GM19397 (cell line): Measurements from ENCODE around the gene TPBGL.

Experiments
- ATAC-seq: cut with Tn5 transposase; IDR thresholded peaks from one replicate; pipeline ENCODE4 v1.9.1; 2021; ENCODE audit warnings: mild to moderate bottlenecking, moderate library complexity; ENCODE audit not compliant: unreplicated experiment

Gene TPBGL

GRCh38 chr11:75208446-75208845 lies 32.1 kb upstream of the TPBGL start:
- no peak for ATAC-seq

GRCh38 chr11:75212411-75212810 lies 28.2 kb upstream of the TPBGL start:
- no peak for ATAC-seq

GRCh38 chr11:75214411-75214821 lies 26.2 kb upstream of the TPBGL start:
- no peak for ATAC-seq

- ATAC-seq: no peak
Measured at GRCh38 chr11:75214843-75215242, 25.7 kb upstream of the TPBGL start.

- ATAC-seq: no peak
Measured at GRCh38 chr11:75219869-75220268, 20.7 kb upstream of the TPBGL start.

- ATAC-seq: no peak
Measured at GRCh38 chr11:75223954-75224643, 16.5 kb upstream of the TPBGL start.

- no peak for ATAC-seq
Measured at GRCh38 chr11:75225794-75226193, 14.8 kb upstream of the TPBGL start.

GRCh38 chr11:75229466-75229865 lies 11.1 kb upstream of the TPBGL start:
- no peak for ATAC-seq

GRCh38 chr11:75230621-75231020 lies 10.0 kb upstream of the TPBGL start:
- ATAC-seq: no peak

- ATAC-seq: no peak
Measured at GRCh38 chr11:75233754-75234172, 6.8 kb upstream of the TPBGL start.

- ATAC-seq: no peak
Measured at GRCh38 chr11:75236062-75236461, 4.5 kb upstream of the TPBGL start.

GRCh38 chr11:75237050-75237449 lies 3.5 kb upstream of the TPBGL start:
- ATAC-seq: no peak

GRCh38 chr11:75238595-75239440 lies 1.8 kb upstream of the TPBGL start:
- no peak for ATAC-seq

- ATAC-seq: no peak
Measured at GRCh38 chr11:75239531-75240290, 863 bp upstream of the TPBGL start.

GRCh38 chr11:75241036-75241905 lies 697 bp downstream of the TPBGL start:
- peak; percentile 91 for ATAC-seq

GRCh38 chr11:75241906-75242644 lies 1.5 kb downstream of the TPBGL start:
- no peak for ATAC-seq

GRCh38 chr11:75242722-75243600 lies 2.4 kb downstream of the TPBGL start:
- no peak for ATAC-seq

- ATAC-seq: no peak
Measured at GRCh38 chr11:75244052-75244814, 3.7 kb downstream of the TPBGL start.
